Stomach (tissue), 4 donors: ENCODE data around the gene RXFP4.

ENCODE experiments used
- POLR2AphosphoS5 ChIP-seq, 3 donors: sonication (generic); formaldehyde crosslinking; IDR thresholded peaks; one replicate each; pipeline ENCODE4 v1.6.1; 2016; ENCODE audit warnings: antibody characterized with exemption in 3 of 3
- TF ChIP-seq, protein P1 (sequence below), 7 experiments: fragments of 450-650 bp in 4 of 7; fragments of 200-600 bp in 3 of 7; sonication (generic) in 3 of 7; IDR thresholded peaks; one replicate each; pipeline ENCODE4 v1.5.1; 2016 to 2019; ENCODE audit warnings: antibody characterized with exemption in 7 of 7, control low read depth in 2 of 7, mild to moderate bottlenecking in 1 of 7

DNA sequence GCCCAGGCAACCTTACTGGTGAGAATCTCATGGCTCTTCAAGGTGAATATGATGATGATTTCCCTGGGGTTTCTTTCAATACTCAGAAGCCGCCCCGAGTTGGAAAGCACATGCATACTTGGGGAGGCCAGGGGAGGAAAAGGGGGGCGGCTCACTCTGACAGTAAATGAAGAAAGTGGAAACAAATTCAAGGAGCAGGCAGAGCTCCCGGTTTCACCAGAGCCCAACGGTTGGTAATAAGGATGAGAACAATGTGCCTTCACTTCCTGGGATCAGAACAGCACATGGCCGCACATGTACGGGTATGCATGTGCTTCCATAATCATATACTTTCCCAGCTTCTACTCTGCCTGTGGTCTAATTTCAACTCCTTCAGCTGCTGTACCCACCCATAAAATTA lies 40.7 kb downstream of the RXFP4 start:
- TF ChIP-seq, protein P1, sequence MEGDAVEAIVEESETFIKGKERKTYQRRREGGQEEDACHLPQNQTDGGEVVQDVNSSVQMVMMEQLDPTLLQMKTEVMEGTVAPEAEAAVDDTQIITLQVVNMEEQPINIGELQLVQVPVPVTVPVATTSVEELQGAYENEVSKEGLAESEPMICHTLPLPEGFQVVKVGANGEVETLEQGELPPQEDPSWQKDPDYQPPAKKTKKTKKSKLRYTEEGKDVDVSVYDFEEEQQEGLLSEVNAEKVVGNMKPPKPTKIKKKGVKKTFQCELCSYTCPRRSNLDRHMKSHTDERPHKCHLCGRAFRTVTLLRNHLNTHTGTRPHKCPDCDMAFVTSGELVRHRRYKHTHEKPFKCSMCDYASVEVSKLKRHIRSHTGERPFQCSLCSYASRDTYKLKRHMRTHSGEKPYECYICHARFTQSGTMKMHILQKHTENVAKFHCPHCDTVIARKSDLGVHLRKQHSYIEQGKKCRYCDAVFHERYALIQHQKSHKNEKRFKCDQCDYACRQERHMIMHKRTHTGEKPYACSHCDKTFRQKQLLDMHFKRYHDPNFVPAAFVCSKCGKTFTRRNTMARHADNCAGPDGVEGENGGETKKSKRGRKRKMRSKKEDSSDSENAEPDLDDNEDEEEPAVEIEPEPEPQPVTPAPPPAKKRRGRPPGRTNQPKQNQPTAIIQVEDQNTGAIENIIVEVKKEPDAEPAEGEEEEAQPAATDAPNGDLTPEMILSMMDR (IDR thresholded peaks at IDR 0.05), result no peak
- no peak for TF ChIP-seq POLR2AphosphoS5 (IDR thresholded peaks at IDR 0.05)
